ENCODE measurements around the gene LRP1. TPM values are rescaled to one million over a fixed set of nuclear protein-coding genes. Genes with fewer than 3 reads are reported as not detected.

LRP1 gene
- total RNA-seq, 1 donor from 2014 or later = 61.0 TPM

DNA sequence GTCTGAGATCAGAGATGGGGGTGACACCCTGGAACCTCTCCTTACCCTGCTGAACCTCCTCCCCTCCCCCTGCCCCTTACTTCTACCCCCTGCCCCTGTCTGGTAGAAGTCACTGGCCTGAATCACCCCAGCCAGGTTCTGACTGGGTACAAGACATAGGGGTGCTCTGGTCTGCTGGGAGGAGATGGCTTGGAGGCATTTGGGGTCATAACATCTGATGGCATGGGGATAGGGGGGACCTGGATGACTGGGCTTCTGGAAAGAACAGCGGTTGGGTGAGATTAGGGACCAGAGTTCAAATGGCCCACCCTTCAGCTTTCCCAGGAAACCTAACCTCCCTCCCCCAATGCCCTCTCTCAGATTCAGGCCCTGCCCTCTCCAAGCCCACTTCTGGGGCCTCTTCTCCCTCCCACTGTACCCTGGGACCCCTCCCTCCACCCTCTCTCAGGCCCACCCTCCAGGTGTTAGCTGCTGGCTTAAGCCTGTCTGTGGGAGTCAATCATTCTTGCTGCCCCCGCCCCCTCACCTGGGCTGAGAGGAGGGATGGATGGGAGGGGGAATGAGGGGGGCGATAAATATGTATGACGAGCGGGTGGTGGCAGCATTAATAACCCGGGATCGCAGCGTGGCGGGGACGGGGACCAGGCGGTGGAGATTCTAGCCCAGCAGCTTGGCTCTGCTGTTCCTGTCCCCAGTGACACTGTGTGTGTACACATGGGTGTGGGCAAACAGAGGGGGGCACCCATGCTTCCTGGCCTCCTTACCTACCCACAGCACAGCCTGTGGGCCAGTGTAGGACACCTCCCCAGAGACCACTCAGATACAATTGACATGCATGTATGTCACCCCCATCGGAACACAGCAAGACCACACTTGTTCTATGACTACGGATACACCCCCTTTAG, 94.3 kb downstream of the LRP1 start:
- H3K27ac ChIP-seq (replicated peaks) = no peak overlapping the region

DNA sequence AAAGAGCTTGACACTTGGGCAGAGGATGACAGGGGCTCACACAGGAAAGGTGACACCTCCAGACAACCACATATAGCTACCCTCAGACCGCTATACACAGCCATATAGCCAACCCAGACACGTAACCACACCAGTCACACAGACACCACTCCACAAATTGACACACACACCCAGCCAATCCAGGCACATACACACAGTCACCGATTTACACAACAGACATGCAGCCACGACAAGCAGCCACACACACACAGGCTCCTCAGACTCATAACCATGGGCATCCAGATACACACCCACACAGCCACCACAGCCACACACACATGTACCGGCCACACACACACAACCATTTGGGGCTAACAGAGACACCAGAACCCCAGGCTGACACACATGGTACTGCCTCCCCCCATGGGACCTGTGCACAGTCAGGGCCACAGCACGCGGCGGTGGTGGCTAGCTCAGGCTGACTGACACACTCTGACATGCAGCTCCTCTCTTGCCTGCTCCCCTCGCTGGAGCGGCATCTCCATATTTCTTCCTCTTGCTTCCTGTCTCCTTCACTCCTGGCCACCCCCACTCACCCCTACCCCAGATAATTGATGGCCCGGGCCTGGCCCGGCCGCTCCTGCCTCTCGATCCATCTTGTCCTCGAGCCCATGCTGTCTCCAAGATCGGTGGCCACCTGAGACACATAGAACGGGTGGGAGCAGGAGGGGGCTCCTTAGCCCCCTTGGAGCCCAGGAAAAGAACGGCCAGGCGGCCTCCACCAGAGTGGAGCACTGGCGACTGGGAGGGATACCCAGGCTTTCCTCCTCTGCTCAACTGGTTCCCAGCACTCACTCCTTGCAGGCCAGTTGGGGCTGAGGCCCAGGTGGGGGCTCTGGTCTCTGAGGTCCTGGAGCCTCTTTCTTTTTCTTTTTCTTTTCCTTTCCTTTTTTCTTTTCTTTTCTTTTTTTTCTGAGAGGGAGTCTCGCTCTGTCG, 95.2 kb downstream of the LRP1 start:
- Histone ChIP-seq H3K27me3 (ENCODE audit: low read depth) (peaks cover 93% of the 10 kb centered on the region), H3K4me3 (no peak overlapping the region), H3K36me3 (no peaks in the 10 kb centered on the region), H3K4me1 (peaks cover 19% of the 10 kb centered on the region), H3K9me3 (replicated peaks) (no peaks in the 10 kb centered on the region), H3K27ac (replicated peaks) (no peak overlapping the region)
- intact Hi-C loops (cut with micrococcal nuclease) = no loop called here
- no peak for DNase-seq
- TF ChIP-seq, protein P1, sequence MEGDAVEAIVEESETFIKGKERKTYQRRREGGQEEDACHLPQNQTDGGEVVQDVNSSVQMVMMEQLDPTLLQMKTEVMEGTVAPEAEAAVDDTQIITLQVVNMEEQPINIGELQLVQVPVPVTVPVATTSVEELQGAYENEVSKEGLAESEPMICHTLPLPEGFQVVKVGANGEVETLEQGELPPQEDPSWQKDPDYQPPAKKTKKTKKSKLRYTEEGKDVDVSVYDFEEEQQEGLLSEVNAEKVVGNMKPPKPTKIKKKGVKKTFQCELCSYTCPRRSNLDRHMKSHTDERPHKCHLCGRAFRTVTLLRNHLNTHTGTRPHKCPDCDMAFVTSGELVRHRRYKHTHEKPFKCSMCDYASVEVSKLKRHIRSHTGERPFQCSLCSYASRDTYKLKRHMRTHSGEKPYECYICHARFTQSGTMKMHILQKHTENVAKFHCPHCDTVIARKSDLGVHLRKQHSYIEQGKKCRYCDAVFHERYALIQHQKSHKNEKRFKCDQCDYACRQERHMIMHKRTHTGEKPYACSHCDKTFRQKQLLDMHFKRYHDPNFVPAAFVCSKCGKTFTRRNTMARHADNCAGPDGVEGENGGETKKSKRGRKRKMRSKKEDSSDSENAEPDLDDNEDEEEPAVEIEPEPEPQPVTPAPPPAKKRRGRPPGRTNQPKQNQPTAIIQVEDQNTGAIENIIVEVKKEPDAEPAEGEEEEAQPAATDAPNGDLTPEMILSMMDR (IDR thresholded peaks at IDR 0.05; ENCODE audit: borderline replicate concordance) = no peak

More for the DNA sequence above, 94.3 kb downstream of the LRP1 start:
- no peak overlapping the region for H3K4me3 ChIP-seq
- no peaks in the 10 kb centered on the region for H3K9me3 ChIP-seq (replicated peaks)
- peaks cover 100% of the 10 kb centered on the region for H3K27me3 ChIP-seq (ENCODE audit: low read depth)
- peaks cover 22% of the 10 kb centered on the region for H3K4me1 ChIP-seq
- TF ChIP-seq, protein P1 (IDR thresholded peaks at IDR 0.05; ENCODE audit: borderline replicate concordance) = no peak
- DNase-seq = no peak
- intact Hi-C loops (cut with micrococcal nuclease) = no loop called here
- H3K36me3 ChIP-seq = no peaks in the 10 kb centered on the region

DNA sequence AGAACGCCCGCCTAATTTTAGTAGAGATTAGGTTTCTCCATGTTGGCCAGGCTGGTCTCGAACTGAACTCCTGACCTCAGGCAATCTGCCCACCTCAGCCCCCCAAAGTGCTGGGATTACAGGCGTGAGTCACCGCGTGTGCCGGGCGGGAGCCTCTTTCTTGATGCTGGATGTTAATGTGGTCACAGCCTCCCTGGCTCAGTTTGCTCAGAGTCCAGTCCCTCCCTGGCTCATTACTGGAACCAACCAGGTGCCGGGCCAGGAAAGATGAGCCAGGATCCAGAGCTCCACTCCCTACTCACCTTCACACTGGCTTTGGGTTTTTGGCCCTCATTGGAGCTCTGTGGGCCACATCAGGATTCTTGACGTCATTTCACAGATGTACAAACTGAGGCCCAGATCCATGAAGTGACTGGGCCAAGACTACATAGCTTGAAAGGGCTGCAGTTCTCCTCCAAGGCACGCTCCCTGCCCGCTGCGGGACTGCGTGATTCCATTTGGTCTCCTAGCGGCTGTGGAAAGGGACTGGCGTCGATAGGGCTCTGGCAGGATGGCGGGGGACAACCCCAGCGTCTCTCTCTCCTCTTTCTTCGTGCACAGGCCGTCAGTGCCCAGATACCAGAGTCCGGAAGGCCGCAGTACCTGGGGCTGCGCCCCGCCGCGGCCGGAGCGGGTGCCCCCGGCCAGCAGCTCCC, 96.1 kb downstream of the LRP1 start:
- Histone ChIP-seq H3K27me3 (ENCODE audit: low read depth) (peaks cover 84% of the 10 kb centered on the region), H3K4me1 (peaks cover 25% of the 10 kb centered on the region), H3K27ac (replicated peaks) (no peak overlapping the region), H3K9me3 (replicated peaks) (no peaks in the 10 kb centered on the region), H3K36me3 (no peaks in the 10 kb centered on the region), H3K4me3 (peak overlapping the region; percentile 37)
- TF ChIP-seq, protein P1 (IDR thresholded peaks at IDR 0.05; ENCODE audit: borderline replicate concordance) = no peak
- intact Hi-C loops (cut with micrococcal nuclease) = no loop called here
- no peak for DNase-seq

DNA sequence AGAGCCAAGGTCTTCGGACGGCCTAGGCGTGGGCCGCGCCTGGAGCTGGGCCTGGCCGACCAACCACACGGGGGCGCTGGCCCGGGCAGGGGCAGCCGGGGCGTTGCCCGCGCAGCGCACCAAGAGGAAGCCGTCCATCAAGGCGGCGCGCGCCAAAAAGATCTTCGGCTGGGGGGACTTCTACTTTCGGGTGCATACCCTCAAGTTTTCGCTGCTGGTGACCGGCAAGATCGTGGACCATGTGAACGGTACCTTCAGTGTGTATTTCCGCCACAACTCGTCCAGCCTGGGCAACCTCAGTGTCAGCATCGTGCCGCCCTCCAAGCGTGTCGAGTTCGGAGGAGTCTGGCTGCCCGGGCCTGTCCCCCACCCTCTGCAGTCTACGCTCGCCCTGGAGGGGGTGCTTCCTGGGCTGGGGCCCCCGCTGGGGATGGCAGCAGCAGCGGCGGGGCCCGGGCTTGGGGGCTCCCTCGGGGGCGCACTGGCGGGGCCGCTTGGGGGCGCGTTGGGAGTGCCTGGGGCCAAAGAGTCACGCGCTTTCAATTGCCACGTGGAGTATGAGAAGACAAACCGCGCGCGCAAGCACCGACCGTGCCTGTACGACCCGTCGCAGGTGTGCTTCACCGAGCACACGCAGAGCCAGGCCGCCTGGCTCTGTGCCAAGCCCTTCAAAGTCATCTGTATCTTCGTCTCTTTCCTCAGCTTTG, 96.8 kb downstream of the LRP1 start:
- H3K4me3 ChIP-seq = peak overlapping the region; percentile 37
- peaks cover 77% of the 10 kb centered on the region for H3K27me3 ChIP-seq (ENCODE audit: low read depth)
- DNase-seq = peak; percentile 55
- TF ChIP-seq, protein P1 (IDR thresholded peaks at IDR 0.05; ENCODE audit: borderline replicate concordance) = peak; percentile 66
- H3K36me3 ChIP-seq = no peaks in the 10 kb centered on the region
- intact Hi-C loops (cut with micrococcal nuclease) = no loop called here
- no peak overlapping the region for H3K27ac ChIP-seq (replicated peaks)
- peaks cover 30% of the 10 kb centered on the region for H3K4me1 ChIP-seq
- no peaks in the 10 kb centered on the region for H3K9me3 ChIP-seq (replicated peaks)
